Frontal cortex (tissue), 4 donors: ENCODE measurements around the gene SLFN11. TPM values are rescaled to one million over a fixed set of nuclear protein-coding genes. Genes with fewer than 3 reads are reported as not detected.
"Not testable (repeated sequence)": the region's sequence is repeated elsewhere in the genome, so short reads cannot be mapped to it uniquely, and the experiment has no call there.

Experiments used
- DNase-seq, 2 donors: peaks; one replicate each; pipeline ENCODE4 v3.0.0; 2012; ENCODE audit warnings: low spot score in 2 of 2
- FAIRE-seq: peaks from 2 replicates; lab custom pipeline; 2012; peaks lifted over from hg19 to GRCh38; lab: Jason Lieb, UNC
- total RNA-seq: library from RNA; depleted of rRNA; stranded (reverse); fragments of >200 nt; gene quantifications from one replicate; pipeline ENCODE4 v1.2.3, GENCODE V29; 2014
- donor health status: control.
- donor health status: control.
- donor health status: control.

The SLFN11 gene
- total RNA-seq, result 2.9 TPM

DNA sequence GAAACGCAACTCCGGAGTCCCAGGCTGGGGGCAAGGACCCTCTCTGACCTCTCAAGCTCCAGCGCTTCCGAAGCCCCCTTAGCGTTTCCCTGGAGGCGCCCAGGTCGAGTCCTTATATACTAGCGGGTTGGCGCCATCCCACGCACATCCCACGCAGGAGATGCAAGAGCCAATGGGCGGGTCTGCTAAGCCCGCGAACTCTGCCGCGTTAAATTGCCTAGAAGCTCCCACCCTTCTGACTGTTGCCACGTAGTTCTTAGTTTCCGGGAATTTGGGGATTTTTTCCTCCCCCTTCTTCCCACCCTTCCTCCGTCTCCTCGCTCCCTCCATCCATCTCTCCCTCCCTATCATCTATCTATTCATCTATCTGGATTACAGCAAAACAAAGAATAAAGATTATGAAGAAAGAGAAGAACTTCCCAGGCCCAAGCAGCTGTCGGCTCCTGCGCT, at the start of gene SLFN11:
TSS of gene SLFN11 (minus strand) at position 88 of the 450 bp plus-strand sequence. CDS start 9,814 bp downstream, outside the sequence.
- FAIRE-seq (no peak), DNase-seq (peak; percentile 39 to 72)

GRCh38 chr17:35421069-35421468, 47.6 kb upstream of the SLFN11 start:
- not testable (repeated sequence) for FAIRE-seq, DNase-seq

- DNase-seq, result no peak
- no peak for FAIRE-seq
These were observed 43.2 kb upstream of the SLFN11 start for GRCh38 chr17:35416659-35417058.

GRCh38 chr17:35414707-35415106, 41.3 kb upstream of the SLFN11 start:
- not testable (repeated sequence) for DNase-seq, FAIRE-seq

DNA sequence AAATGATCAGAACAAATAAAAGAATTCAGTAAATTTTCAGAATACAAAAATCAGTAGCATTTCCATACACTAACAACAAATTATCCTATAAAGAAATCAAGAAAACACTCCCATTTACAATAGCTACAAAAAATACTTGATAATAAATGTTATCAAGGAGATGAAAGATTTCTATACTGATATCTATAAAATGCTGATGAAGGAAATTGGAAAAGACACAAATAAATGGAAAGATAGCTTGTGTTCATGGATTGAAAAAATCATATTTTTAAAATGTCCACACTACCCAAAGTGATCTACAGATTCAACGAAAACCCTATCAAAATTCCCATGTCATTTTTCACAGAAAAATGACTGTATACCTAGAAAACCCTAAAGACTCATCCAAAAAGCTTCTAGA, 40.8 kb upstream of the SLFN11 start:
- FAIRE-seq (no peak), DNase-seq (no peak)

DNA sequence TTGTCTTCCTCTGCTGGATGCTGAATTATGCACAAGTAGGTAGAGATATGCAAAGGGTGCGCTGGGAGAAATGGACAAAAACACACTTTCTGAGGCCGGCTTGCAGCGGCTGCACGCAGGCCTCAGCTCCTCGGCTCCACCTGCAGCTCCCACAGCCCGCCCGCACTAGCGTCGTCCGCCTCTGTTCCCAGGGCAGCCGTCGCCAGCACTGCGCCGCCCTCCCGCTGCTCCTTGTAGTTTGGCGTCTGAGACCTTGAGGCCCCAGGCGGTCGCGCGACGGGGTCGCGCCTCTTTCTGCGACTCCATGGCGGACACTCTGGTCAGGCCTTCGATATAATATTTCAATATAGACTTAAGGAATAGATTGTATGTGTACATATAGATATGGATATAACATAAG, 34.1 kb upstream of the SLFN11 start:
- FAIRE-seq, result no peak
- DNase-seq, result no peak

DNA sequence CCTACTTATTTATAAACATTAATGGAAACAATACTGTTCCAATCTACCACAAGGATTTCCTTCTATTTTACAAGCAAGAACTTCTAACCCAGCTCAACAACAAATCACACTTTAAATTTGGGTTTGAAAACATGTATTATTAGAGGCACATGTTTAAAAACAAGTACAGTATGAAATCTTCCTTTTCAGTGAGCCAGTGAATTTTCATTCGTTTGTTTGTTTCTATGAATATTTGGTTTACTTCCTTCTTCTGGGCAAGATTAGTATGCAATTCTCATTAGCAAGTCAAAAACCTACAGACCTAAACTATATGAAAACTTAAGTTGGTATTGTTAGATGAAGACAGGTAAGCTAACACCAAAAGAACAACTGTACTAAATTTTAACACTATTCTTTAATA, 33.1 kb upstream of the SLFN11 start:
- FAIRE-seq (no peak), DNase-seq (no peak)

GRCh38 chr17:35404360-35404759, 30.9 kb upstream of the SLFN11 start:
- FAIRE-seq (no peak), DNase-seq (no peak)

DNA sequence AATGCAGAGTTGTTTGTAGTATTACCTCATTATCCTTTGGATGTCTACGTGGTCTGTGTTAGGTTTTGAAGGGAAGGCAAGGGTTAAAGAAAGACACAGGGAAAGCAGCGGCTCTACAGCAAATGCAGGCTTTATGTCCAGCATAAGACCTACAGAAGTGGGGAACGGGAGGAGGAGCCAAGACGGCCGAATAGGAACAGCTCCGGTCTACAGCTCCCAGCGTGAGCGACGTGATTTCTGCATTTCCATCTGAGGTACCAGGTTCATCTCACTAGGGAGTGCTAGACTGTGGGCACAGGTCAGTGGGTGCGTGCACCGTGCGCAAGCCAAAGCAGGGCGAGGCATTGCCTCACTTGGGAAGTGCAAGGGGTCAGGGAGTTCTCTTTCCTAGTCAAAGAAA, 20.4 kb upstream of the SLFN11 start:
- not testable (repeated sequence) for DNase-seq, FAIRE-seq

DNA sequence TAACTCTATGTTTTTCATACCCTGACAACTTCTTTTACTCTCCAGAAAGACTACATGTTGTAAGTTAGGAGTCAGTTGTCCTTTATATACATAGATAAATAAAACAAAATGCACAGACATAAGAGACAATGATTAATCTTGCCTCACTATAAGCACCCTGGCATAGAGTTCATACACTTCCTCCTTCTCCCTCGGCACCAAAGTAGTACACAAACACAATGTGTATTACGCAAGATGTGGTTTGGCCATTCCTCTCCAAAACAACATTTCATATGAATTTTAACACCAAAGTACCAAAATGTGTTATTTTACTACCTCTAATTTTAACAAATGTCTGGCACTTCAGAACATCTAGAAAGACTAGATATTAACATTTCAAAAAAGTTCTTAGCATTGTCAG, 17.2 kb upstream of the SLFN11 start:
- FAIRE-seq (no peak), DNase-seq (no peak)

- no peak for DNase-seq
- no peak for FAIRE-seq
These were observed 16.7 kb upstream of the SLFN11 start for GRCh38 chr17:35390156-35390555.

GRCh38 chr17:35387496-35387895, 14.1 kb upstream of the SLFN11 start:
- FAIRE-seq, result no peak
- no peak for DNase-seq

DNA sequence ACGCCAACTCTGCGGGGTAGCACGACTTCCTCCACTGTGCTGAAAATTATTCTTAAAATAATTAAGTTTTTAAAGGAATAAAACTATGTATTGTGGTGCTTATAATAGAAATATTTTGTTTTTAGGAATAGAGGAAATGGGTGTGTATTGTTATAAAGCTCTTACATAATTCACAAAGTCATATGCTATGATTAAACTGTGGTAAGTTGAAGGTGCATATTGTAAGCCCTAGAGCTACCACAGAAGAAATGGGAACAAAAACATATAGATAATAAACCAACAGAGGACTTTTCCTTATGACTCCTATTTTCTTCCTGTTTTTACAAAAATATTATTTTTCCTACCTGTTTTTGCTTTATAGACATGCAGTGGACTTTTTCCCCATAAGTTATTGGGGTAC, 4.3 kb upstream of the SLFN11 start:
- DNase-seq (no peak), FAIRE-seq (no peak)

DNA sequence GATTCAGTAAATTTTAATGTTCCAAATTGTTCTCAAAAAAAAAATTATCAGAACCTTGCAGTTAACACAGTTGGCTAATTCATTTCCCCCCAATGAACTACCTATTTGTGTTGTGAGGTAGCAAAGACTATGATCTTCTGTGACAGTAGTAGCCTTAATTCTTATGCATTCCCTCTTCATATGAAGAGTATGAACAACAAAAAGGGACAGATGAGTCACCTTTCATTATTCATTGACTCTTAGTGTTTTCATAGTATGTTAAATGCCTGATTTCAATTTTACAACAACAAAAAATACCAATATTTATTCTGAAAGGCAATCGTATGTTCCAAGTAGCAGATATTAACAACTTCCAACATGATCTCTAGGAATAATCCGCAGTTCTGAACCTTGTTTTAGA, 3.6 kb upstream of the SLFN11 start:
- FAIRE-seq, result no peak

GRCh38 chr17:35376245-35376644, 2.8 kb upstream of the SLFN11 start:
- DNase-seq, result no peak
- no peak for FAIRE-seq

More for the DNA sequence above, 3.6 kb upstream of the SLFN11 start:
- DNase-seq, result no peak

DNA sequence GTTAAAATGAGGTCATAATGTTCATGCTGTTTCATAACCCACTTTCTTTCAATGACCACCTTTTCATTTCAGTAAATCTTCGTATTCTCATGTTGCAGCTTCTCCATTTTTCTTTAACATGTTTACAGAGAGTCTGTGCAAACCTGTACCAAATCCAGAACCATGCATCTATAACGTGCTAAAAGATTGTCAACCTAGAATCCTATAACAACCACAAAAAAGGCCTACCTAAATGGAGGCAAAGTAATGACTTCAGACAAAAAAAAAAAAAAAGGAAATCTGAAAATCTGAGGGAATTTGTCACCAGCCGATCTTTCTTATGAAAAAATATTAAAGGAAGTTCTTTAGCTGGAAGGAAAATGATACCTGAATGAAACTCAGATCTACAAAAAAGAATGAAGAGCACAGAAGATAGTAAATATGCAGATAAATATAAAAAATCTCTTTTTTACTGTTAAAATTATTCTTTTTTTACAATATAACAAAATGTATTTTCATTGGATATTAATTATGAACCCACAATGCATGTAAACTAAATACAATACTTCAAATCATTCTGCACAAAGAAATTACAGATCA, 1.4 kb upstream of the SLFN11 start:
- no peak for FAIRE-seq
- DNase-seq, result no peak

- FAIRE-seq (no peak), DNase-seq (no peak)
These were observed 754 bp upstream of the SLFN11 start for GRCh38 chr17:35373984-35374765.

DNA sequence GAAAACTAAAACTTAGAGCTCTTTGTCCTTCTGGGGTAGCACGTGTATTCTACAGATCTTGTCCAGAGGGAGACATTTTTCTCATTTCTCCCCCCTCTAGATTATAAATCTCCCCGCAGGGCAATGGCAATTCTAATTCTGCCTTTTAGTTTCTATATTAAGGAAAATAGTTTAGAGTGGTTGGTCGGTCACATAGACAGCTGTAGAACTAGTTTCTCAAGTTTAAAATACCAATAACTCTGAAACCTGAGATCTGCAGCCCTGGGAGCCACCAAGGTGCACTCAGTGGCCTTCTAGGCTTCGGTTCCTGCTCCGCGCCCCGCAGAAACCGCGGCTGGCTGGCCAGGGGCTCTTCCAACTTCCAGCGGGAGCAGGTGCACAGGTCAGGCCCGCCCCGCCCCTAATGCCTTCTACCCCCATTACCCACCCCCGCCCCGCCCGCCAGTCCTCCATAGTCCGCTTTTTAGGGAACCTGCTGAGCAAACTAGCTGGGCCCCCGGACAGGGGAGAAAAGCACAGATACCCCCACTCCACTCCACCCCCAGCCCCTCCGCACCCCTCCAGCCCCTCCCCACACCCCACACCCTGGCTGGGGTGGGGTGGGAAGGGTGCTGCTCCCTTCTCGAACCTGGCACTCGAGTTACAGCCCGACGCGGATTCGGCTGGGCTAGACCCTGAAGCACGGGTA, 431 bp downstream of the SLFN11 start:
- FAIRE-seq (no peak), DNase-seq (no peak)

GRCh38 chr17:35371934-35372333, 1.5 kb downstream of the SLFN11 start:
- no peak for FAIRE-seq

DNA sequence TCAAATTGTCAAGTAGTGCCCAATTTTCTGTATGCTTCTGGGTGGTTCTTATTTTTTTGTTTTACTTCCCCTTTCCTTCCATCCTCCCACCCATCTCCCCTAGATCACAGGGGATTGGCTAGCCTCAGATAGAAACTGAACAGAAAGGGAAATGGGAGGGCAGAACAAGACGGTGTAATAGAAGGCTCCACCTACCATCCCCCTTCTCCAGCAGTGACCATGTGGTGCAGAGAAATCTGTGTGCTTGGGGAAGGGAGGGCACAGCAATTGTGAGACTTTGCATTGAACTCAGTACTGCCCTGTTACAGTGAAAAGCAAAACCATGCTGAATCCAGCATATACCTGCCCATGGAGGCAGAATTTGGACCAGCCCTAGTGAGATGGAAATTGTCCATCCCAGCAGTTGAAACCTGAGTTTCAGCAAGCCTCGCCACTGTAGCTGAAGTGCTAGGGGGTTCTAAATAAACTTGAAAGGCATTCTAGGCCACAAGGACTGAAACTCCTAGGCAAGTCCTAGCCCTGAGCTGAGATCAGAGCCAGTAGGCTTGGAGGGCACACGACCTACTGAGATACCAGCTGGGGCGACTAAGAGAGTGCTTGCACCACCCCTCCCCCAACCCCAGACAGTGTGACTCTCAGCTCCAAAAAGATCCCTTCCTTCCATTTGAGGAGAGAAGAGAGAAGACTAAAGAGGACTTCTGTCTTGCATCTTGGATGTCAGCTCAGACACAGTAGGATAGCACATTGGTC, 5.2 kb downstream of the SLFN11 start:
- no peak for DNase-seq
- no peak for FAIRE-seq

More at GRCh38 chr17:35371934-35372333, 1.5 kb downstream of the SLFN11 start:
- DNase-seq, result no peak
